Dedifferentiated amniotic fluid mesenchymal stem cell (primary cell): ENCODE measurements around the gene PACS2.
"Not testable (repeated sequence)": the region's sequence is repeated elsewhere in the genome, so short reads cannot be mapped to it uniquely, and the experiment has no call there.

ENCODE experiments used
- DNase-seq: peaks from one replicate; pipeline ENCODE4 v3.0.0-alpha.2; 2016; ENCODE audit errors: extremely low spot score

The PACS2 gene

DNA sequence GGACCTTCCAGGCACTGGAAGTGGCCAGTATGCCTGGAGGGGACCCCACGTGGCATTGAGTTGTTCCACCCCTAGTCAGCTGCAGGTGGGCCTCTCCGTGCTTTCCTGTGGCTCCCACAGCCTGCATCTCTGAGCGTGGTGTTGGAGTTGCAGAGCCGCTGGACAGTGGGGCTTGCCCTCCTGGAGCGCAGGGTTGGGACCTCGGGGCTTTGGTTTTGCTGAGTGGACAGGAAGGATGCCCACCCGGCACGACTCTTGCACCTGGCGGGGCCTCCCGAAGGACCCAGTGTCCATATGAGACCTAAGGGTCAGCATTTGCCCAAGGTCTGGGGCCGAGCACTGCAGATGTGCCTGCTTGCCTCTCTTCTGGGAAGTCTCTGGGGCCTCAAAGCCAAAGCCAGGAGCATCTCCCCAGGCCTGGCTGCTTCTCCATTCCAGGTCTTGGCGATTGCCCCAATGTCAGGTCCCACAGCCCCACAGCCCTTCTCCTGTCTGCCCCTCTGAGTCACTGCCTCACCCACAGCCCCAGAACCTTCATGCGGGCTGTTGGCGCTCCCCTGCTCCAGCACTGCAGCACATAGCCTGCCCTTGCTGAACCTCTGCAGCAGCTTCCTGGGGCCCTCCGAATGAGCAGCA is 1.5 kb downstream of the PACS2 start:
- DNase-seq, result no peak

DNA sequence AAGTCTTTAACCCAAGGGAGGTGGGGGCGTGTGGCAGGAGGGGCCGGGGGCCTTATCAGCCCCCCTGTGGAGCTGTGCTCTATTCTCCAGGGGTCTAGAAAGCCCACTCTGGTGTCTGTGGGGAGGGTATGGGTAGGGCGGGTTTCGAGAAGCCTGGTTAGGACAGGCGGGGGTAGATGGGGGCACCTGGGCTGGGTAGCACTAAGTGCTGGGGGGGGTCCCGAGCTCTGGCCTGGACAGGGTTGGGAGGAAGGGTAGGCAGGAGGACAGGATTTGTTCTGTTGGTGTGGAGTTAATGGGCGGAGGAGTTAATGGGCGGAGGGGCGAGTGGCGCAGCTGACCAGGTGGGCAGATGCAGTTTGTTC is 2.0 kb downstream of the PACS2 start:
- no peak for DNase-seq

- no peak for DNase-seq
These were observed 2.5 kb downstream of the PACS2 start for GRCh38 chr14:105316968-105317510.

DNA sequence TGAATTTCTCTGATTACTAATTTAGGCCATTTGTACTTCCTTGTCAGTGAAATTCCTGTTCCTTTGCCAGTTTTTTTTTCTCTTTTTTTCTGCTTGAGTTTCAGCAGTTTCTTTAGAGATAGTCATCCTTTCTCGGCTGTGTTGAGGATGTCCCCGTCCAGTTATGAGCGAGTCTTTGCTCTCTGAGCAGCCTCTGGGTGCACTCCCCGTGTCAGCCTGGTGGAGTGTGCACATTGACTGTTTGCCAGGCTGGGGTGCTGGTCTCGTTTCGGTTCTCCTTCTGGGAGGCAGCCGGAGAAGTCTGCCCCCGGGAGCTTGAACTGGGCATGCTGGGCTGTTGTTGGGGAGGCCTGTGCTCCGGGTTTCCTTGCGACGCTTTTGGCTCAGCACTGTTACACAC is 3.0 kb downstream of the PACS2 start:
- DNase-seq, result no peak

DNA sequence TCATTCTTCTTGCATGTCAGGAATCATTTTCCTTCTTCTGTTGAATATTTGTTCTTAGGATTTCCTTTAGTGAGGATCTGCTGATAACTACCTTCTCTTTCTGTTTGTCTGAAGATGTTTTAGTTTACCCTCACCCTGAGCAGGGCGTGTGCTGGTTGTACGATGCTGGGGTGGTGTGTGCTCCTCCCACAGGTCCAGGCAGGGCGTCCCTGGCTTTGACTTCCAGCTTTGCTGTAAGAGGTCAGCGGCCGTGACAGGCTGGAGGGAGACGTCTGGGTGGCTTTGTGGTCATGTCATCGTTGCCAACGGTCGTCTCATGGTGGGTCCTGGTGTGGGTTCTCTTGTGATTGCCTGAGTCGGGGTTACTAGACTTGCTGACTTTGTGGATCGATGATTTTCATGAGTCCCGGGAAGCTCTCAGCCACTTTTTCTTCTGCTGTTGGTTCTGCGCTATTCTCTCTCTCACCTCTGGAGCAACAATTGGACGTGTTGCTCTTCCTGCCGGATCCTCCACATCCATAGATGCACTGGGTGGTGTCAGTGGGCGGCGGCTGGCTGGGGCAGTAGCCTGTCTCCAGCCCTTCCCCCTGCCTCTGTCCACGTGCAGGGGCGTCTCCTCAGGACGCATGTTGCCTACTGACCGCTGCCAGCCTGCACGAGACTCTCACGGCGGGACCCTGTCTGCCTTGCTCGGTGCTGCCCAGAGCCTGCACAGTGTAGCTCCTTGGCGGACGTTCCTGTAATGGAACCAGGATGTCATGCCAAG is 8.4 kb downstream of the PACS2 start:
- no peak for DNase-seq

DNA sequence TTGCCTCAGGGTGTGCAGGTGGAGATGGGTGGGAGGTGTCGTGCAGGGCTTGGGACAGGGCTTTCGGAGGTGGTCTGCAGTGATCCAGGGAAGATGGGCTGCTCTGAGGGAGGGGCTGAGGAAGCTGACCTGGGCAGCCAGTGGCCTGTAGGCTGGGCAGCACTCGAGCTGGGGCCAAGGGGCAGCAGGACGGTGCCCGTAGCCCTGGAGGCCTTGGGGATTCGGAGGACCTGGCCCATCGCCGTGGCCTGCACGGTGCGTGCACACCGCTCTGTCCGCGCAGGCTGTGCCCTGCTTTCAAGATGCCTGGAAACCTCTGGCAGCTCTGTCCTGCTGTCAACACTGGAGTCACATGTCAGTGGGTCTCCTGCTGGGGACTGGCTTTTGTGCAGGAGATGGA is 9.1 kb downstream of the PACS2 start:
- no peak for DNase-seq

GRCh38 chr14:105324080-105324778 is 9.7 kb downstream of the PACS2 start:
- no peak for DNase-seq

- DNase-seq, result no peak
These were observed 10.3 kb downstream of the PACS2 start for GRCh38 chr14:105324871-105325270.

- DNase-seq, result no peak
These were observed 10.8 kb downstream of the PACS2 start for GRCh38 chr14:105325303-105325702.

DNA sequence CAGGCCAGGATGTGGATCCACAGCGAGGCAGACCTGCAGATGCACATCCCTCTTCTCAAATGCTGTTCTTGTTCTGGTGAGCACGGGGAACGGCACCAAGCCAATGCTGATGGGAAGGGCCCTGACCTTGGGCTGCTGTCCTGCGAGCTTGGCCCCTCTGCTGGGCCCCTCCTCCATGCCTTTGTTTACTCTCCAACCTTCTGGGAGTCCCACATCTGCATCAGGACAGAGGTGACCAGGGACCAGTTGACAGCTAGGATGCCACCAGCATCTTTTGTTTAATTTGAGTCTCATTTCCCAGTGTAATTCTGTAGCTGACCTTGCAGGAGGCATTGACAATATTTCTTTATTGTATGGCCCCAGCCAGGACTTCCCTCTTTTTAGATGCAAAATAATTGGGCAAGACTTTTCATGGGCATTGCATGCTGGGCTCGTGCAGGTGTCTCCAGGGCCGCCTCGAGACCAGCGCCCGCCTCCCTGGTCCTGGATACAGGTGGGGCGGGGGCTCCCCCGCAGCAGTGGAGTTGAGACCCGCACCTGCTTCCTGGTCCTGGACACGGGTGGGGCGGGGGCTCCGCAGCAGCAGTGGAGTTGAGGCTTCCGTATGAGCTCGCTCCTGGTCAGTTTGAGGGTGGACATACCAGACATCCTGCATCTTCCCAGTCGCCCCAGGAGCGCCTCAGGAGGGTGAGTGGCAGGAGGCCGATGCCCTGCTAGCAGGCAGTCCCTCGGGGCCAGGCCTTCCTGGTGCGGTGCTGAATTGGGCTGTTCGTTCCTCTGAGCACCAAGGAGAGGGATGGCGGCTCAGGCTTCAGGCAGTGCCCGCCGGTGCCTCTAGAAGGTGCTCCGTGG is 11.4 kb downstream of the PACS2 start:
- no peak for DNase-seq

GRCh38 chr14:105326568-105326867 is 12.0 kb downstream of the PACS2 start:
- no peak for DNase-seq

GRCh38 chr14:105326891-105327694 is 12.5 kb downstream of the PACS2 start:
- no peak for DNase-seq

- DNase-seq, result not testable (repeated sequence)
These were observed 13.1 kb downstream of the PACS2 start for GRCh38 chr14:105327695-105328045.

GRCh38 chr14:105328070-105328677 is 13.6 kb downstream of the PACS2 start:
- DNase-seq, result no peak

- no peak for DNase-seq
These were observed 14.3 kb downstream of the PACS2 start for GRCh38 chr14:105328678-105329390.

- no peak for DNase-seq
These were observed 15.0 kb downstream of the PACS2 start for GRCh38 chr14:105329411-105330150.

DNA sequence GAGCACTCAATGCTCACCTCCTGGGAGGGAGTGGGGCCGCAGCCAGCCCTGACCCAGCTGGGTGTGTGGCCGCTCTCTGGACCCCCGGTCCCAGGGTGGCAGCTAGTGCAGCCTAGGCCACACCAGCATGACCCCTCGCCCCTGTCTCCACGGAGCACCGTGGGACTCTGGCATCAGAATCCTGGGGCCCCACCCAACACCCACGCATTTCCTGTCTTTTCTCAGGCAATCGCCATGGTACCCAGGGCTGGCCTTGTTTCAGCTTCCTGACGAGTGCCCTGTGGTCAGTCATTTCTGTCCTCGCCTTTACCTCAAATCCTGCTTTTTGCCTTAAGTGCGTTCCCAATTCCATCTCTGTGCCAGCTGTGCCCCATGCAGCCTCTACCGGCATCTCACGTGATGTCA is 15.9 kb downstream of the PACS2 start:
- DNase-seq, result peak; percentile 36

GRCh38 chr14:105331575-105332349 is 17.2 kb downstream of the PACS2 start:
- no peak for DNase-seq
